Mesenchymal stem cell (in vitro differentiated cells and primary cell): ENCODE data around the gene CDC42SE1.

Experiments used
- DNase-seq: peaks from one replicate; pipeline ENCODE4 v3.0.0-alpha.2; 2013
- H2AFZ ChIP-seq: one replicate; pipeline ENCODE4 v1.6.1; 2013; ENCODE audit warnings: low read depth, mild to moderate bottlenecking, control low read depth, inconsistent platforms, low read length, moderate library complexity
- H2AK5ac ChIP-seq: 2 replicates; pipeline ENCODE4 v1.6.1; 2013; ENCODE audit warnings: low read length, moderate library complexity, mild to moderate bottlenecking, inconsistent platforms; ENCODE audit not compliant: severe bottlenecking
- H2BK120ac ChIP-seq: one replicate; pipeline ENCODE4 v1.6.1; 2013; ENCODE audit warnings: low read depth, mild to moderate bottlenecking, inconsistent platforms, low read length, moderate library complexity
- H2BK12ac ChIP-seq, 2 experiments: one replicate each; pipeline ENCODE4 v1.6.1; 2013; ENCODE audit warnings: inconsistent platforms in 2 of 2, low read length in 2 of 2, mild to moderate bottlenecking in 2 of 2, moderate library complexity in 2 of 2, control low read depth in 1 of 2
- H2BK15ac ChIP-seq: one replicate; pipeline ENCODE4 v1.6.1; 2013; ENCODE audit warnings: mild to moderate bottlenecking, low read depth, inconsistent platforms; ENCODE audit not compliant: poor library complexity, severe bottlenecking
- H2BK5ac ChIP-seq: 2 replicates; pipeline ENCODE4 v1.6.1; 2013; ENCODE audit warnings: low read depth, mild to moderate bottlenecking, low read length, control low read depth, inconsistent platforms; ENCODE audit not compliant: poor library complexity, severe bottlenecking
- H3K14ac ChIP-seq, 2 experiments: one replicate each; pipeline ENCODE4 v1.6.1; 2013; ENCODE audit warnings: inconsistent platforms in 2 of 2, low read length in 2 of 2, control low read depth in 1 of 2, mild to moderate bottlenecking in 1 of 2, moderate library complexity in 1 of 2
- H3K18ac ChIP-seq, 2 experiments: one replicate each; pipeline ENCODE4 v1.6.1; 2013; ENCODE audit warnings: inconsistent platforms in 2 of 2, low read length in 2 of 2, control low read depth in 1 of 2, low read depth in 1 of 2, mild to moderate bottlenecking in 1 of 2
- H3K23ac ChIP-seq, 2 experiments: one replicate each; pipeline ENCODE4 v1.6.1; 2013; ENCODE audit warnings: inconsistent platforms in 2 of 2, low read length in 2 of 2, mild to moderate bottlenecking in 2 of 2, moderate library complexity in 2 of 2, control low read depth in 1 of 2
- H3K27ac ChIP-seq: 2 replicates; pipeline ENCODE4 v1.5.1; 2013; ENCODE audit warnings: mild to moderate bottlenecking, moderate library complexity, low read length, control low read depth, inconsistent platforms; ENCODE audit not compliant: poor library complexity, severe bottlenecking
- H3K27me3 ChIP-seq, 2 experiments: 2 replicates each; pipeline versions ENCODE4 v1.6.1 to v1.7.0; 2013; ENCODE audit warnings: low read length in 2 of 2, mild to moderate bottlenecking in 2 of 2, moderate library complexity in 2 of 2, control low read depth in 1 of 2, inconsistent platforms in 1 of 2; ENCODE audit not compliant: control insufficient read depth in 1 of 2, insufficient read depth in 1 of 2
- H3K36me3 ChIP-seq, 2 experiments: 2 replicates each; pipeline versions ENCODE4 v1.6.1 to v1.7.0; 2013; ENCODE audit warnings: low read length in 2 of 2, control low read depth in 1 of 2, inconsistent platforms in 1 of 2, low read depth in 1 of 2, mild to moderate bottlenecking in 1 of 2; ENCODE audit not compliant: insufficient read depth in 2 of 2, control insufficient read depth in 1 of 2
- H3K4ac ChIP-seq, 2 experiments: one replicate each; pipeline ENCODE4 v1.6.1; 2013; ENCODE audit warnings: inconsistent platforms in 2 of 2, low read length in 2 of 2, mild to moderate bottlenecking in 2 of 2, moderate library complexity in 2 of 2, control low read depth in 1 of 2, low read depth in 1 of 2
- H3K4me1 ChIP-seq: 2 replicates; pipeline ENCODE4 v1.6.1; 2013; ENCODE audit warnings: low read depth, low read length, control low read depth; ENCODE audit not compliant: control insufficient read depth, insufficient read depth
- H3K4me2 ChIP-seq: 2 replicates; pipeline ENCODE4 v1.6.1; 2013; ENCODE audit warnings: low read length, mild to moderate bottlenecking, inconsistent platforms; ENCODE audit not compliant: poor library complexity, severe bottlenecking
- H3K4me3 ChIP-seq, 2 experiments: 2 replicates each; pipeline versions ENCODE4 v1.5.1 to v1.7.0; 2013; ENCODE audit warnings: low read length in 2 of 2, mild to moderate bottlenecking in 2 of 2, control low read depth in 1 of 2, low read depth in 1 of 2; ENCODE audit not compliant: insufficient read depth in 1 of 2
- H3K79me1 ChIP-seq: replicated peaks from 2 replicates; pipeline ENCODE4 v1.6.1; 2013; ENCODE audit warnings: mild to moderate bottlenecking, control low read depth, low read length, inconsistent platforms; ENCODE audit not compliant: poor library complexity, severe bottlenecking
- H3K9ac ChIP-seq: 2 replicates; pipeline ENCODE4 v1.7.0; 2013; ENCODE audit warnings: mild to moderate bottlenecking, low read length, moderate library complexity
- H3K9me3 ChIP-seq: 2 replicates; pipeline ENCODE4 v1.7.0; 2013; ENCODE audit warnings: mild to moderate bottlenecking, low read length; ENCODE audit not compliant: control insufficient read depth
- H4K8ac ChIP-seq: one replicate; pipeline ENCODE4 v1.6.1; 2013; ENCODE audit warnings: inconsistent platforms, mild to moderate bottlenecking, low read length, moderate library complexity
- H4K91ac ChIP-seq: one replicate; pipeline ENCODE4 v1.6.1; 2013; ENCODE audit warnings: mild to moderate bottlenecking, low read length, inconsistent platforms
- WGBS: methylation state at CpG from one replicate; pipeline ENCODE4 v1.1.7; 2013; ENCODE audit warnings: mixed read lengths; 5-methylcytosine and 5-hydroxymethylcytosine counted together

Gene CDC42SE1

DNA sequence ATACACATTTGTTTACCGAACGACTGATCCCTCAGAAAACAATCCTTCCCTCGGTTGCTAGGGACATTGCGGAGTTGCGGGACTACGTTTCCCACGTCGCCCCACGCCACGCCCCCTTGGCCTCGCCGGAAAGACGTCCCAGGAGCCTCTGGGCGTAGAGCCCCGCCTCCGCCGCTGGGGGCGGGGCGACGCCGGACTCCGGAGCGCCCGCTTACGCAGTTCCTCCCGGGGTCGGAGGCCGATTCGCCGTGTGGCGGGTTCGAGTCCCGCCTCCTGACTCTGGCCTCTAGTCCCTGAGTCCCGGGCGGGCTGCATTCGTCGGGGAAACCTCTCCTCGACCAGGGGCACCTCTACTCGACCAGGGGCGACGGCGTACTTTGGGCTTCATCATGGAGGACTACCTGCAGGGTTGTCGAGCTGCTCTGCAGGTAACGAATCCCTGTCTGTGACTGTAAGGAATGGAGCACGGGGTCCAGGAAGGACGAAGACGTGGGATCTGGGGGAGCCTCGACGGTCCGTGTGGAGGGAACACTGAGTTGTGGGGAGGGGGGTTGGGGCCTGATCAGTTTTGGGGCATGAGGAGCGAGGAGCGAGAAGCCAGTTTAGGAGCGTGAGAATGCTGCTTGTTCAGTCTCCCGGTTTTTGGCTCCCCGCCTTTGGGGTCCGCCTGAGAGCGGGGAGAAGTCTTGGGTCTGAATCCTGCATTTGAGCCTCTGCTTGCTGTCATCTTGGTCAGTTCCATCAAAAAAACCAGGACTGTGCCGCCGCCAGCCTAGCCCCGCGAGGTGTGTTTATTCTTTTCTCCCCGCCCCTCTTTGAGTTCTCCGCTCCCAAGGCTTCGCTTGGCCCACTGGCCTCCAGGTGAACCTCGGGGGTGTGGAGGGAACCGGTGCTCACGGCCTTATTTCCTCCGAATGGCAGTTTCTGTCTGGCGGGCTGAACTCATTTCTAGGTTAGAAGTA lies 50.9 kb downstream of the CDC42SE1 start, which contains the start of gene PRUNE1:
Gene PRUNE1, plus strand, starts transcription at position 206 of the 962 bp plus-strand sequence. Its CDS starts 184 bp downstream, at position 390.
- under 1% methylated on average over 64 of the region's 69 CpGs for WGBS
- peaks cover 19% of the 10 kb centered on the region for H3K4me1 ChIP-seq
- no peak within 1 kb of the TSS for H2BK15ac ChIP-seq
- H3K9me3 ChIP-seq = no peaks in the 10 kb centered on the region
- H3K14ac ChIP-seq = peak within 1 kb of the TSS in 1 of 2 experiments; percentile 63
- no peak within 1 kb of the TSS for H2AK5ac ChIP-seq
- H3K4me2 ChIP-seq = peak within 1 kb of the TSS; percentile 73
- peak within 1 kb of the TSS; percentile 2 to 51 for H3K23ac ChIP-seq
- peak; percentile 99 for DNase-seq
- peak within 1 kb of the TSS; percentile 80 for H4K91ac ChIP-seq
- H3K4ac ChIP-seq = peak within 1 kb of the TSS; percentile 92
- H3K36me3 ChIP-seq = no peaks in the 10 kb centered on the region
- peak within 1 kb of the TSS; percentile 73 to 93 for H3K4me3 ChIP-seq
- peak within 1 kb of the TSS; percentile 93 for H4K8ac ChIP-seq
- H3K27me3 ChIP-seq = no peaks in the 10 kb centered on the region
- H2BK120ac ChIP-seq = no peak within 1 kb of the TSS
- H2AFZ ChIP-seq = peak within 1 kb of the TSS; percentile 83
- H3K79me1 ChIP-seq = peaks cover 12% of the 10 kb centered on the region
- H3K27ac ChIP-seq = peak within 1 kb of the TSS; percentile 49
- H3K18ac ChIP-seq = peak within 1 kb of the TSS; percentile 85 to 90
- peak within 1 kb of the TSS; percentile 97 for H3K9ac ChIP-seq
- H2BK12ac ChIP-seq = peak within 1 kb of the TSS; percentile 49 to 59
- H2BK5ac ChIP-seq = peak within 1 kb of the TSS; percentile 2

DNA sequence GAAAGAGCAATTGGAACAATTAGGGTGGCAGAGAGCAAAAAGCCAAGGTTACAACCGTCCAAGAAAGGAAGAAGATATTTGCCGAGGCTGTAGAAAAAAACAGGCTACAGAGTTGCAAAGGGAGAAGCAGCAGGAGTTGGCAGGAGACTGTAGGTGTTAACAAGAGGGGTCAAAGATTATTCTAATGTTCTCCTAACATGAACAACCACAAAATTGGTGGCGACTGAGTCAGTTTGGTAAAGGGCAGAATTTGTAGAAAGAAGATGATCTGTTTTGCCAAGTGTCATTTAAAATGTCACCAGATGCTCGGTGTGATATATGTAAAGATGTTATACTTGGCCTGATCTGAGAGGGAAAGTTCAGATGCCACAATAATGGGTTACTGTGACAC lies 51.6 kb downstream of the CDC42SE1 start:
- H2BK15ac ChIP-seq = no peak overlapping the region
- H3K36me3 ChIP-seq = peaks cover 0 to 3% of the 10 kb centered on the region in 2 experiments
- no peak overlapping the region for H3K14ac ChIP-seq
- peaks cover 17% of the 10 kb centered on the region for H3K4me1 ChIP-seq
- H3K27me3 ChIP-seq = no peaks in the 10 kb centered on the region
- no peaks in the 10 kb centered on the region for H3K9me3 ChIP-seq
- H4K8ac ChIP-seq = no peak overlapping the region
- H3K27ac ChIP-seq = peak overlapping the region; percentile 49
- H3K23ac ChIP-seq = no peak overlapping the region
- no peak overlapping the region for H4K91ac ChIP-seq
- DNase-seq = no peak
- H2BK120ac ChIP-seq = no peak overlapping the region
- peak overlapping the region in 1 of 2 experiments; percentile 1 for H2BK12ac ChIP-seq
- peak overlapping the region; percentile 57 for H3K4me2 ChIP-seq
- H3K4ac ChIP-seq = no peak overlapping the region
- H2BK5ac ChIP-seq = no peak overlapping the region
- H3K79me1 ChIP-seq = peaks cover 13% of the 10 kb centered on the region
- no peak overlapping the region for H2AFZ ChIP-seq
- no peak overlapping the region for H3K18ac ChIP-seq
- peak overlapping the region; percentile 97 for H3K9ac ChIP-seq
- 68% methylated on average over 3 of the region's 4 CpGs for WGBS
- no peak overlapping the region for H2AK5ac ChIP-seq
- H3K4me3 ChIP-seq = peak overlapping the region in 1 of 2 experiments; percentile 93

DNA sequence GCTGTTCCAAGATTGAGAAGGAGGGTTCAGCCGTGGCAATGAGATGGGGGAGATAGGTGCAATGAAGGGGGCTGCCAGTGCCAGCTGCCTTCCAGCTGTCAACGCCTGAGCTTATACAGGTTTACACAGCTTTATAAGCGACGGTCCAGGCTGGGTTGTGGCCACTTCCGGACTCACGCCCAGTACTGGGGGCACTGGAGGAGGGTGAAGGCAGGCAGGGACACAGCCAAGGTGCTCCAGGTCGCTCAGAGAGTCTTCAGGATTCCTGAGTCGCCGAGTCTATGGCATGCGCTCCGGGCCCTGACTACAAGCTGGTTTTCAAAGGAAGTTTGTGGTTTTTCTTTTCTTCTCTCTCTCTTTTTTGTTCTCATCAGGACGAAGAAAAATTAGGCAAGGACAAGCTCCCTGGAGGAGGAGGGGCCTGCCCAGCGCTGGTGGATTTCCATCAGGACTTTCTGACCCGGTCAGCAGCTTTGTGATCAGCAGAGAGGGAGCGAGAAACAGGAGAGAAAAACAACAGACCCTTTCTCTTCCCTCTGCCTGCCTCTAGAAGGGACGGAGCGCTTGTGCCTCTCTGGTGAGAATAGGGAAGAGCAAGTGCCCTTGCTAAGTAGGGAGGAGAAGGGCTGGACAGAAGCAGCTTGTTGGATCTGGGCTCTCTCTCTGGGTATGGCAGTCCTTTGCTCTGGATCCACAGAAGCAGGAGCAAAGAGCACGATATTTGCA lies 52.9 kb downstream of the CDC42SE1 start, which contains the start of gene MINDY1:
Gene MINDY1, minus strand, starts transcription at position 576 of the 726 bp plus-strand sequence. CDS start 4,285 bp downstream, outside the sequence.
- Histone ChIP-seq H3K14ac (peak within 1 kb of the TSS in 1 of 2 experiments; percentile 82), H3K4ac (peak within 1 kb of the TSS in 1 of 2 experiments; percentile 74), H4K8ac (peak within 1 kb of the TSS; percentile 41), H3K27me3 (no peaks in the 10 kb centered on the region), H3K4me1 (peaks cover 24% of the 10 kb centered on the region), H2BK15ac (peak within 1 kb of the TSS; percentile 62), H3K36me3 (peaks cover 7 to 15% of the 10 kb centered on the region in 2 experiments), H4K91ac (no peak within 1 kb of the TSS), H3K27ac (peak within 1 kb of the TSS; percentile 85), H2BK5ac (no peak within 1 kb of the TSS), H3K9ac (peak within 1 kb of the TSS; percentile 97), H3K23ac (peak within 1 kb of the TSS in 1 of 2 experiments; percentile 90), H3K79me1 (peaks cover 15% of the 10 kb centered on the region), H3K9me3 (no peaks in the 10 kb centered on the region), H2AK5ac (peak within 1 kb of the TSS; percentile 27), H2BK120ac (peak within 1 kb of the TSS; percentile 11), H3K4me3 (peak within 1 kb of the TSS; percentile 60 to 93), H2AFZ (peak within 1 kb of the TSS; percentile 60), H2BK12ac (peak within 1 kb of the TSS; percentile 1 to 91), H3K18ac (peak within 1 kb of the TSS; percentile 77 to 95), H3K4me2 (peak within 1 kb of the TSS; percentile 82)
- WGBS = 16% methylated on average over 11 of the region's 18 CpGs
- DNase-seq = peak; percentile 96
